Erythroblast (primary cell): ENCODE measurements around the gene IFIH1.

Experiments
- DNase-seq, 2 experiments: peaks; one replicate each; lab custom pipeline; 2025; lab: John Stamatoyannopoulos, UW
- GATA1 ChIP-seq: IDR thresholded peaks from 2 replicates; pipeline ENCODE4 v1.6.1; 2011; ENCODE audit warnings: low read depth, mild to moderate bottlenecking, control low read depth, low read length, moderate library complexity
- POLR2A ChIP-seq: IDR thresholded peaks from 2 replicates; pipeline ENCODE4 v1.6.1; 2011; ENCODE audit warnings: mild to moderate bottlenecking, low read length

IFIH1 gene

DNA sequence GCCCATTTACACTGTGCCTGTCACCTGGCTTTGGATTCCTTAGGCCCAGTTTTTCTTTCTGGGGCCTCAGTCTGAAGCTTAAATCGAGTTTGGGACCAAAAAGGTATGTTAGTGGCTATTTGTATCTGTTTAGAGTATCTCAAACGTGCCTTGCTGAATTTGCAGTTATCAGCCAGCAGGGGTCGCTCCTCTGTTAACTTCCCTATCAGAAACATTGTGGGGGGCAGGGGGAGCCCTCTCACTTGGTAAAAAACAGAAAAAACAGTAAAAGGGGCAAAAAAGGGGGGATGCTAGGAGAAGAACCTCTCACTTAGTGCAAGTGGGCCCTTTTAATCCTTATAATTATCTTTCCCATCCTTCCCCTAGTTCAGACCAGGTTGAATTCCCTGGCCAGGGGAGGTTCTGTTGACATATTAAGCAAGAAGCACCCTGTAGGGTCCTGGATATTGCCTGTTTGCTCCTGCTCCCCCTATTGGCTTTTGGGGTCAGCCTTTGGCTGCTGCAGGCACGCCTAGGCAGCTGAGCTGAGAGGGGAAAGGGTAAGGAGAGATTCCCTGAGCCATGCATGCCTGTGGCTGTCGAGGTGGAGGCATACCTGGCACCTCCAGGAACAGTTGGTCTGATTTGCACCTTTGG is 8.8 kb upstream of the IFIH1 start:
- TF ChIP-seq POLR2A (no peak), GATA1 (no peak)
- DNase-seq, result peak; percentile 49 to 63

DNA sequence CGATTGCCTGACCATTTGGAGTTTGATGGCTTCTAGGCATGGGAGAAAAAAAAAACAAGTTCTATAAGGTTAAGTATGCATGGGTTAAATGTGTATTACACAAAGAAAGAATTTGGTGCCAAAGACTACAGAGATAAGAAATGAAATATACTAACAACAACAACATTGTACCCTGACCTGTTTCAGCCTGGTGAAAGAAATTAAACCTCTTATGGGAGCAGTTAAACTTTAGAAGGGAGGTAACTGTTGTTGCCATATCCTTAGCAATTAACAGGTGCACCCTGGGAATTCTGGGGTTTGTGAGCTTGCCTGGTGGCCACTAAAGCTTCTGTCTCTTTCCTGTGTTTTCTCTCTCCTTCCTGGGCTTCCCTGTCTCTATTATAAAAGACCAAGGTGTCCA is 6.5 kb upstream of the IFIH1 start:
- no peak for TF ChIP-seq GATA1
- TF ChIP-seq POLR2A, result no peak
- no peak for DNase-seq

DNA sequence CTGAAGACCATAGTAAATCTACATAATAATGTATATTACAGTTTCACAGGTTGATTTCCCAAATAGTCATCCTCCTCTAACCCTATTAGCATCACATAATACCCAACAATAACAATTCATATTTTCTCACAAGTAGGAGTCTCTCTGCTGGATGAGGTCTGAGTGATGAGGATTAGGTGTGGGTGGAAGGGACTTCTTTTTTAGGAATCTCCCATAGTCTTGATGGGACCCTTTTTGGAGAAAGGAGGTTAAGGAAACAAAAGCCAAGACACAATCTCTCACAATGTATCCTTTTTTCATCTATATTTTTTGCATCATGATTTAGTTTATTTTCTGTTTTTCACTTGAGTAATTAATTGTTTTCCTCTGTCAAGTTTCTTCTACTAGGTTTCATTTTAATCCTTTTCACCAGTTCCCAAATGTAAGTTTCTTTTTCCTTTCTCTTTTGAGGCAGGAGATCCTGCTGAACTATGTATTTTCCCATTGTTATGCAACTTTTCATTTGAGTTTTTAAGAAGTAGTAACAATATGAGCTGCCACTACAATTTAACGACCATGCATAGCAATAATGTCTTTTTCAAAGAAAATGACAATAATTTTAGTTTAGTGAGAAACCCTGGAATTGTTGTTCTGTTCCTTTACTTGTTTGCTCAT is 2.5 kb upstream of the IFIH1 start:
- no peak for TF ChIP-seq POLR2A
- no peak for TF ChIP-seq GATA1
- no peak for DNase-seq

DNA sequence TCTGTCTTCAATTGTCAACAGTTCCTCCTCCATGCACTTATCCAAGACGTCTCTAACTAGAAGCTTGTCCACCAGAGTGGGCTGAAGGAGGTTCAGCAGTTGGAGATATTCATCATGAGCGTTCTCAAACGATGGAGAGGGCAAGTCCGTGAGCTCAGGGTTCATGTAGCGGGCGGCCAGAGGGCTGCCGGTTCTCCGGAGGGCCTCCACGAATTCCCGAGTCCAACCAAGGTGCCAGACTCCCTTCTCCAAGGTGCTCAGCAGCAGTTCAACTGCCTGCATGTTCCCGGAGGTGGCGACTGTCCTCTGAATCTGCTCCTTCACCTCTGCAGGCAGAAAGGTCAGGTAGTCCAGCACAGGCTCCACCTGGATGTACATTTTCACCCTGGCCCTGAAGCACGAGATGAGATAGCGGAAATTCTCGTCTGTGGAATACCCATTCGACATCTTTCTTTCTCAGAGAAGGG is 590 bp downstream of the IFIH1 start:
- peak; percentile 66 to 71 for DNase-seq
- TF ChIP-seq GATA1 (no peak), POLR2A (no peak)

DNA sequence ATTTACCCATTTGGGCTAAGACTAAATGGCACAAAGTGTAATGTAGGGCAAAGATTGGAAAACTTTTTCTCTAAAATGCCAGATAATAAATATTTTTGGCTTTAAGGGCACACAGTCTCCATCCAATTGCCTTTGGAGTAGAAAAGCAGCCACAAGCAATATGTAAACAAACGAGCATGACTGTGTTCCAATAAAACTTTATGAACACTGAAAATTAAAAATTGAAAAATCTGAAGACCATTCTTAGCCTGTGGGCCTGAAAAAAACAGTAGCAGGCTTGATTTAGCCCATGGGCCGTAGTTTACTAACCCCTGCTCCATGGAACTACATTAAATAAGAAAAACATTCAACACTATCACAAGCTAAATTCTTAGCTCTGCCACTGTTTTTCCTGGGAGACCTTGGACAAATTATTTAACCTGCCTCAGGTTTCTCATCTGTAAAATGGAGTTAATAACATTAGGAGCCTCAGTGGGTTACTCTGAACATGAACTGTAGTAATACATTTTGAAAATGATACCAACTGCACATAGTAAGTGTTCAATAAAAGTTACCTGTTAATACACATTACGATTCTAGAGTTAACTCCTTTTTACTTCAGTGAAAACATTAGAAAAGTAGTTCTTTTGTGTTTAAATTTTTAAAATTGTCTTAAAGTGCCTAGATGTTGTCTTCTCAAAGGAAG is 1.3 kb downstream of the IFIH1 start:
- TF ChIP-seq GATA1, result no peak
- no peak for TF ChIP-seq POLR2A
- DNase-seq, result peak; percentile 10 to 25

DNA sequence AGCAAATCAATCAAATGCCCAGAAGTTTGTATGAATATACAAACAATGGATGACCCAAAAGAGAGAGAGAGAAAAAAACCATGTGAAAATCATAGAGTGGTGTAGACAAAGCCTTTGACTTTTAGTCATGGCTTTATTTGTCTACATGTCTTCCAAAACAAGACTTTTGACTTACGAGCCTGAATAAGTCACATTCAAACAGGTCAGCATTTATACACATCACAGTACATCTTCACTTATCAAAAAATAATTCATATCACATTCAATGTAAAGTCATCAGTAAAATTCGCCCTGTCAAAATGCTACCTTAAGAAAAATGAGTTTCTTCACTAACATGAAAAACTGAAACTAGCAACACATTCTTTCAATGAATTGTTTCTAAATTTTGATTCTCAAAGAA is 1.9 kb downstream of the IFIH1 start:
- no peak for DNase-seq
- TF ChIP-seq POLR2A, result no peak
- no peak for TF ChIP-seq GATA1

DNA sequence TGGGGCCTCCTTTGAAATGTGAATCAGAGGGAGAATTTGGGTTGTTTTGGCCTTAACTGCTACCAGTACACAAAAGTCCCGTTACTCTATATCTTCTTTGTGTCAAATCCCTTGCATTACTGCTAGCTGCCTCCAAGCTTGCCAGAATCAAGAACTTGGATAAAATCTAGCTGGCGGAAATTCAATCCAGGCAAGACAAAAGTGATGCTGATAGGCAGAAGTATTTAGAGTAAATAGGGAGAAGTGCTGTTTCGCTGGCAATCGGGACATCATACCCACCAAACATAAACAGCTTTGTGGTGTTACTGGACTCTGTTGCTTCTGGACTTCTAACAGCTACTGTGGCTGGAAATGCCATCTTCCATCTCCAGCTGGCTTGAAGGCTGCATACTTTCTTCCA is 2.5 kb downstream of the IFIH1 start:
- no peak for TF ChIP-seq GATA1
- no peak for TF ChIP-seq POLR2A
- peak; percentile 7 to 9 for DNase-seq

DNA sequence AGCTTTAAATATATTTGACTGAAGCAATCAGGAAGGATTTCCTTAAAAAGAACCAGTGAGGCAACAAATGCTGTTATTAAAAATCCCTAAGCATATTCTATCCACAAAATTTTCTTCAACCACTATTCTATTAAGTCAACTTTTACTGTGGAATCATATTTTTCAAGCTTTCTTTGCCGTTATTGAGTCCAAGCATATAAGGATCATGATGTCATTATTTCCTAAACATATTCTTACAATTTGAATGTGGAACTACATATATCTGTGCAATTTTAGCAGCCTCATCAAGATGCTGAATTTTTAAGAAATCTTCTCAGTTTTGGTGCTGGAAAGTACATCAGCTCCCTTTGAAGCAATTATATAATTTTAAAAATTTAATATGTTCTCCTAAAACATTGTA is 5.6 kb downstream of the IFIH1 start:
- TF ChIP-seq POLR2A (no peak), GATA1 (no peak)
- no peak for DNase-seq

DNA sequence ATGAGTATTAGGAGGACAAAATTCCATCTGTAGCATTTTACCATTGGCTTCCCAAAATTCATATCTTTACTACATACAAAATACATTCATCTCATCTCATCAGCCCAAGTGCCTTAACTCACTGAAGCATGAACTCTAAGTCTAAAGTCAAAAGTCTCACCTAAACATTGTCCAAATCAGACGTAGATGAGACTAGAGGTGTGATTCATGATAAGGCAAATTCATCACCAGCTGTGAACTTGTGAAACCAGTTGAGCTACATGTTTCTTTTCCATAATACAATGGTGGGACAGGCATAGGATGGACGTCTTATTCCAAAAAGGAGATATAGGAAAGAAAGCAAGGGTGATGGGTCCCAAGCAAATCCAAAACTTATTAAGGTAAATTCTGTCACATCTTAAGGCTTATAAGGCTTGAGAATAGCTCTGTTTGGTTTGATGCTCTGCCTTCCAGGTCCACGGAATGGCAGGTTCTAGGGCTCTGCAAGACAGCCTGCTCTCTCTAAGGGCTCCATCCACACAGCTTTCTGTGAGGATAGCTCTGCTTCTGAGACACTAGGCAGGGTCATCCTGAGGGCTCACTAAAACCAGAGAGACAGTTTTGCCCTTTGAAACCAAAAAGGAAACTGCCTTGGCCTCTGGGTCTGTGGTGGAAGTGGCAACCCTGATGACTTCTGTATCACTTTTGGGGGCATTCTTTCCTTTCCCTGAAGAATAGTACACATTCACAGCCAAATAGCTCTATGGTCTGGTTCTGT is 9.6 kb downstream of the IFIH1 start:
- no peak for DNase-seq
- TF ChIP-seq GATA1, result no peak
- no peak for TF ChIP-seq POLR2A

DNA sequence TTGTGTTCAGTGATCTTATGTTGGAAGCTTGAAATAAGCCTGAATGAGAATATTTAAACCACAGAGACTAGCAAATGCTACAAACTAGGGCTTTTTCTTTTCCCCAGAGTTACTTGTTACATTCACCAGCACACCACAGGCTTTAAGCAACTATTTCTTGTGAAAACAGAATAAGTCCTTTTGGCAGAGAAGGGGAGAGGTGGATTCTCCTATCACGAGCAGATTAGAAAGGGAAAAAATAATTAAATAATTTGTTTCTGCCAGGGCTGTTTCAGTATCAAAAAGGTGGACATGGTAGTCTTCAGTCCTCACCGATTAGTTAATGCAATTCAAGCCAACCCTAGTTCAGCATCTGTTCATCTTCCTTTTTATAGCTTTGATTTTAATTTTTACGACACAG is 12.6 kb downstream of the IFIH1 start:
- DNase-seq, result no peak
- TF ChIP-seq POLR2A (no peak), GATA1 (no peak)

DNA sequence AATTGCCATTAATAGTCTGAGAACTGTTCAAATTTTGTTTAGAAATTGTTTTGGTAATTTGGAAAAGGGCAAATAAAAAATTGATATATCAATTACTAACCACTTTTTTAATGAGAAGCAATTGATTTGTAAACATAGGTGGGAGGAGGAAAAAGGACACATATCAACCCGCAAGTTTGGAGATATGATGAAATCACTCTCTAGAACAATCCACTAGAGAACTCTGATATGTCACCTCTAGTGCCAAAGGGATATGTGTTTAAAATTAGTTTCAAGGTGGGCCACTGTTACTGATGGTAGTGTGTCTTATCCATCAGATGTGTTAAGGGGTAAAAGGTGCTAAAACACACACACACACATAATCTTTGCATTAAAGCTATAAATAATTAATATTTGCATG is 16.6 kb downstream of the IFIH1 start:
- no peak for DNase-seq
- TF ChIP-seq POLR2A, result no peak
- no peak for TF ChIP-seq GATA1

DNA sequence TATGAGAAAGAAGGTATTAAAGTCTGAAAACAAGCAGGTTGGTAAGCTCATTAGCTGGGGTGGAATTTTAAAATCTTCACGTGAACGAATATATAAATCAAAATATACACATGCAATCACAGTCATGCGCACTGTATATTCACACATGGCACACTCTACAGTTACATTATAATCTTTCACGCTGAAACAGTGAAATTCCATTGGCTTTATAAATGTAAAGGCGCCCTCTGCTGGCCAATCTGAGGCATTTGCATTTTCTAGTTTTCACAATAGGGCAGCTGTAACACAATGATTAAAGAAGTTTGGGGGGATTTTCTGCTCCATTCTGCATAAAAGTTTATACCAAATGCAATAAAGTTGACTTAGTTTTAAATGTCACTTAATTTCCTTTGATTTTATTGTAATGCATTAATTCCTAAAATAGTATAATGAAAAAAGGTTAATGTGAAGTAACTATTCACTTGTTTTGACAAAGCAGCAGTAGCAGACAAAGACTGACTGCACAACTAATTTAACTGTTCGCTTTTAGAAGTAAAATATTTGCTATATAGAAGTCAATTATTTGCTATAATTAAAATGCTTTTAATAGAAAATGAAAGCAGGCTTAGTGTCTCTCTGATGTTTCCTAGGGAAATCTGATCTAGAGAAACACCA is 17.2 kb downstream of the IFIH1 start:
- TF ChIP-seq GATA1 (no peak), POLR2A (no peak)
- DNase-seq, result peak; percentile 62 to 79

DNA sequence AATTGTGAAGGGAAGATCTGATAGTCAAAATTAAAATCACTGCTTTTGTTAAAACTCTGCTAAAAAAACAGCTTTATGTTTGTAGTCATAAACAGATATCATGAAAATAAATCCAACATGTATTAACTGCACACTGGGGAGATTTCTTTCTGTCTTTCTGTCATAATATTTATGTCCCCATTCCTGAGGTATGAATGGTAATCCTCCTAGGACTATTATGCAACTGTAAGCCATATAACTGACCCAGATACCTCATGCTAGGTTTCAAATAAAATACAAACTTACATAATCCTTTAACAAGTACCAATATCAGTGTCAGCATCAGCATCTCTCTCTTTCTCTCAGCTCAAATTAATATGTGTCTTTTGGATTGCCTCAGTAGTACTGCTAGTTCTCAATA is 18.2 kb downstream of the IFIH1 start:
- TF ChIP-seq GATA1 (no peak), POLR2A (no peak)
- no peak for DNase-seq
